ENCODE measurements around the gene EMX1. TPM values are rescaled to one million over a fixed set of nuclear protein-coding genes. Genes with fewer than 3 reads are reported as not detected.

Gene EMX1
- polyA plus RNA-seq: 1 to 10 TPM in 2 of 4 donors, under 1 TPM in 2; 0.13 to 4.9 (median 1.0) TPM
- long read RNA-seq, donor 1: 0 reads
- long read RNA-seq, donor 2: 0 reads
- long read RNA-seq, donor 3: 0 reads
- long read RNA-seq, donor 4: 0 reads
- long read RNA-seq, donor 5: 0 reads
- long read RNA-seq, donor 6: 0 reads
- long read RNA-seq, donor 7: 0 reads
- long read RNA-seq, donor 8: 0 reads
- long read RNA-seq, donor 9: 0 reads
- long read RNA-seq, donor 10: 0 reads

GRCh38 chr2:72917138-72917876 is at the start of gene EMX1:
Gene EMX1 (plus strand): TSS chr2:72917519. CDS start chr2:72917853, 334 bp downstream.
- FAIRE-seq (no peak), DNase-seq (peak; percentile 87 to 89)
- Histone ChIP-seq H3K4me3 (ENCODE audit: low read depth in 1 of 3, low read length in 3 of 3) (peak within 1 kb of the TSS in 2 of 3 donors; percentile 38 to 63), H3K27me3 (ENCODE audit: control insufficient read depth in 3 of 3, insufficient read depth in 3 of 3, low read length in 3 of 3) (peaks cover 7 to 87% (median 68%) of the 10 kb centered on the region in 3 donors), H3K4me1 (ENCODE audit: control insufficient read depth in 3 of 3, insufficient read depth in 2 of 3, low read depth in 1 of 3, low read length in 2 of 3) (peaks cover 3 to 32% (median 5%) of the 10 kb centered on the region in 3 donors), H3K9me3 (ENCODE audit: control insufficient read depth in 2 of 2, insufficient read depth in 1 of 2, low read depth in 1 of 2, low read length in 1 of 2) (peaks cover 0 to 4% of the 10 kb centered on the region in 2 donors), H3K27ac (ENCODE audit: low read depth in 1 of 3, low read length in 2 of 3) (peak within 1 kb of the TSS in 1 of 3 donors; percentile 46), H3K36me3 (ENCODE audit: control insufficient read depth in 3 of 3, insufficient read depth in 2 of 3, low read depth in 1 of 3, low read length in 3 of 3) (no peaks in the 10 kb centered on the region)
- WGBS, 3 donors: 0 to 1% (median 1%) methylated on average over 37 to 82 of the region's 82 CpGs

DNA sequence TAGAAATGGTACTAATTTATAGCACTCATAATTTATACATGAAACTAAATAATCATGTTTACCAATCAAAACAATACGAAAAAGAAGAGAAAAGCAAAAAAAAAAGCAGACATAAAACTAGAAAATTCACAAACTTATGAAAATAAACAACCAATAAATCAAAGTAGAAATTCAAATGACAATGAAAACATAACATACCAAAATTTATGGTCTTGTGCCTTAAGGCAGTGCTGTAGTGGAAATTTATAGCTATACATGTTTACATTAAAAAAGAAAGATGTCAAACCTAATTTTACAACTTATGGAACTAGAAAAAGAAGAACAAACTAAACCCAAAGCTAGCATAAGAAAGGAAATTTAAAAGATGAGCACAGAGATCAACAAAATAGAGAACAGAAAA is 46.3 kb upstream of the EMX1 start:
- no peak for DNase-seq
- Histone ChIP-seq H3K4me1 (ENCODE audit: control insufficient read depth in 3 of 3, insufficient read depth in 2 of 3, low read depth in 1 of 3, low read length in 2 of 3) (no peaks in the 10 kb centered on the region), H3K36me3 (ENCODE audit: control insufficient read depth in 3 of 3, insufficient read depth in 2 of 3, low read depth in 1 of 3, low read length in 3 of 3) (no peaks in the 10 kb centered on the region), H3K27me3 (ENCODE audit: control insufficient read depth in 3 of 3, insufficient read depth in 3 of 3, low read length in 3 of 3) (peaks cover 0 to 11% (median 0%) of the 10 kb centered on the region in 3 donors), H3K4me3 (ENCODE audit: low read depth in 1 of 3, low read length in 3 of 3) (no peak overlapping the region), H3K27ac (ENCODE audit: low read depth in 1 of 3, low read length in 2 of 3) (no peak overlapping the region), H3K9me3 (ENCODE audit: control insufficient read depth in 2 of 2, insufficient read depth in 1 of 2, low read depth in 1 of 2, low read length in 1 of 2) (peaks cover 0 to 4% of the 10 kb centered on the region in 2 donors)
- WGBS, 3 donors: 36 to 50% (median 47%) methylated on average over 1 of the region's 1 CpG
- FAIRE-seq: no peak

- Histone ChIP-seq H3K4me1 (ENCODE audit: control insufficient read depth in 3 of 3, insufficient read depth in 2 of 3, low read depth in 1 of 3, low read length in 2 of 3) (no peaks in the 10 kb centered on the region), H3K27ac (ENCODE audit: low read depth in 1 of 3, low read length in 2 of 3) (no peak overlapping the region), H3K36me3 (ENCODE audit: control insufficient read depth in 3 of 3, insufficient read depth in 2 of 3, low read depth in 1 of 3, low read length in 3 of 3) (no peaks in the 10 kb centered on the region), H3K9me3 (ENCODE audit: control insufficient read depth in 2 of 2, insufficient read depth in 1 of 2, low read depth in 1 of 2, low read length in 1 of 2) (peaks cover 0 to 4% of the 10 kb centered on the region in 2 donors), H3K4me3 (ENCODE audit: low read depth in 1 of 3, low read length in 3 of 3) (no peak overlapping the region), H3K27me3 (ENCODE audit: control insufficient read depth in 3 of 3, insufficient read depth in 3 of 3, low read length in 3 of 3) (peaks cover 0 to 11% (median 0%) of the 10 kb centered on the region in 3 donors)
- FAIRE-seq: no peak
- DNase-seq: no peak
Observed at GRCh38 chr2:72871880-72872279, 45.4 kb upstream of the EMX1 start.

DNA sequence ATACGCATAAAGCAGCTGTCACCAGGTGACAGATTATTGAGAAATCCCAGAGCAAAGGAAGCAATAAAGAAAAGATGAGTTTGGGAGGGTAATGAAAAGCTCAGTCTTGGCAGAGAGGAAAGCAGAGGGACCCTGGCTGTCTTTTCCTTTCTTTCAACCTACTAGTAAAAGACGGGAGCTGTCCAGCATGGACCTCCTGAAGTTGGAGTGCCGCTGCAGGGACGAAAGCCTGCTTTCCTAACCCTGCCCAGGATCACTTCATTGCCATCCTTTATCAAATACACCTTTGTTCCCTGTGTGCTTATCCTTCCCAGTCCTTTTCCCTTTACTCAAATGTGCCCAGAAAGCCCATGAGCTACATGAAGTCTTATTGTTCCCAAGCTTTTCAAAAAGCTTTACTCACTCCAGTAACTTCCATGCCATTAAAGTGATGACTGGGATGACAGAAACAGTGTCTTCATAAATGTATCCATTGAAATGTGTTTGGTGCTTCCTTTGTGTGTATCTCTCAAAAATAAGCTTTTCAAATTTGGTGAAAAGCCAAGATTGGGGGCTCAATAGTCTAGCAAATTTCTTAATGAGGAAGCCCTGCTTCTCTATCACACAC is 33.9 kb upstream of the EMX1 start:
- Histone ChIP-seq H3K4me1 (ENCODE audit: control insufficient read depth in 3 of 3, insufficient read depth in 2 of 3, low read depth in 1 of 3, low read length in 2 of 3) (peaks cover 0 to 10% (median 6%) of the 10 kb centered on the region in 3 donors), H3K27ac (ENCODE audit: low read depth in 1 of 3, low read length in 2 of 3) (no peak overlapping the region), H3K27me3 (ENCODE audit: control insufficient read depth in 3 of 3, insufficient read depth in 3 of 3, low read length in 3 of 3) (peaks cover 0 to 9% (median 6%) of the 10 kb centered on the region in 3 donors), H3K9me3 (ENCODE audit: control insufficient read depth in 2 of 2, insufficient read depth in 1 of 2, low read depth in 1 of 2, low read length in 1 of 2) (no peaks in the 10 kb centered on the region), H3K4me3 (ENCODE audit: low read depth in 1 of 3, low read length in 3 of 3) (no peak overlapping the region), H3K36me3 (ENCODE audit: control insufficient read depth in 3 of 3, insufficient read depth in 2 of 3, low read depth in 1 of 3, low read length in 3 of 3) (peaks cover 0 to 2% (median 0%) of the 10 kb centered on the region in 3 donors)
- FAIRE-seq: no peak
- WGBS, 3 donors: 7 to 13% (median 10%) methylated on average over 4 of the region's 4 CpGs
- peak in 1 of 2 donors; percentile 63 for DNase-seq

- no peak overlapping the region for H3K27ac ChIP-seq (ENCODE audit: low read depth in 1 of 3, low read length in 2 of 3)
- H3K4me3 ChIP-seq (ENCODE audit: low read depth in 1 of 3, low read length in 3 of 3): peak overlapping the region in 2 of 3 donors; percentile 47 to 85
- WGBS, 3 donors: 40 to 48% (median 47%) methylated on average over 7 of the region's 7 CpGs
- peaks cover 4 to 13% (median 10%) of the 10 kb centered on the region in 3 donors for H3K4me1 ChIP-seq (ENCODE audit: control insufficient read depth in 3 of 3, insufficient read depth in 2 of 3, low read depth in 1 of 3, low read length in 2 of 3)
- H3K27me3 ChIP-seq (ENCODE audit: control insufficient read depth in 3 of 3, insufficient read depth in 3 of 3, low read length in 3 of 3): peaks cover 0 to 6% (median 6%) of the 10 kb centered on the region in 3 donors
- no peaks in the 10 kb centered on the region for H3K9me3 ChIP-seq (ENCODE audit: control insufficient read depth in 2 of 2, insufficient read depth in 1 of 2, low read depth in 1 of 2, low read length in 1 of 2)
- DNase-seq (no peak), FAIRE-seq (no peak)
- peaks cover 0 to 17% (median 0%) of the 10 kb centered on the region in 3 donors for H3K36me3 ChIP-seq (ENCODE audit: control insufficient read depth in 3 of 3, insufficient read depth in 2 of 3, low read depth in 1 of 3, low read length in 3 of 3)
Observed at GRCh38 chr2:72886505-72887031, 30.8 kb upstream of the EMX1 start.

DNA sequence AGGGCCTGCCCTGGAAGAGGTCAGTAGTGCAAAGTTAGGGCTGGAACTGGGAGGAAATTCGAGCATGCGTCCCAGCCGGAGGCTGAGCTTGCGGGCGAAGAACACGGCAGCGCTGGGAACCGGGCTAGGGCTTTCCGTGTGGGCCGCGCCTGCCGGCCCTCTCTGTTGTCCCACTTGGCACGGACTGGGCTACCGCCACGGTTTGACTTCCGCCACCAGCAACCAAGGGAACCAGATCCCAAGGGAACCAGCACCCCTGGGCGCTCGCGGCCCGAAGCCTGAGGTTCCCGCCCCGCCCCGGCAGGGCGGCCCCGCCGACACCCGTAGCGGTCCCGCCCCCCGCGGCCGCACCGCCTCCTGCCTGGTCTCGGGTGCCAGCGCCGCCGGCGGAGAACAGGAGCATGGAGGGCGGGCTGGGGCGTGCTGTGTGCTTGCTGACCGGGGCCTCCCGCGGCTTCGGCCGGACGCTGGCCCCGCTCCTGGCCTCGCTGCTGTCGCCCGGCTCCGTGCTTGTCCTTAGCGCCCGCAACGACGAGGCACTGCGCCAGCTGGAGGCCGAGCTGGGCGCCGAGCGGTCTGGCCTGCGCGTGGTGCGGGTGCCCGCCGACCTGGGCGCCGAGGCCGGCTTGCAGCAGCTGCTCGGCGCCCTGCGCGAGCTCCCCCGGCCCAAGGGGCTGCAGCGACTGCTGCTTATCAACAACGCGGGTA is 30.1 kb upstream of the EMX1 start, which contains the start of gene SPR:
TSS of gene SPR (plus strand) at position 377 of the 708 bp plus-strand sequence. CDS start at position 402, 25 bp downstream.
- Histone ChIP-seq H3K27ac (ENCODE audit: low read depth in 1 of 3, low read length in 2 of 3) (peak within 1 kb of the TSS; percentile 56 to 85 (median 77)), H3K9me3 (ENCODE audit: control insufficient read depth in 2 of 2, insufficient read depth in 1 of 2, low read depth in 1 of 2, low read length in 1 of 2) (no peaks in the 10 kb centered on the region), H3K27me3 (ENCODE audit: control insufficient read depth in 3 of 3, insufficient read depth in 3 of 3, low read length in 3 of 3) (peaks cover 0 to 6% (median 4%) of the 10 kb centered on the region in 3 donors), H3K36me3 (ENCODE audit: control insufficient read depth in 3 of 3, insufficient read depth in 2 of 3, low read depth in 1 of 3, low read length in 3 of 3) (peaks cover 0 to 23% (median 0%) of the 10 kb centered on the region in 3 donors), H3K4me1 (ENCODE audit: control insufficient read depth in 3 of 3, insufficient read depth in 2 of 3, low read depth in 1 of 3, low read length in 2 of 3) (peaks cover 4 to 13% (median 10%) of the 10 kb centered on the region in 3 donors), H3K4me3 (ENCODE audit: low read depth in 1 of 3, low read length in 3 of 3) (peak within 1 kb of the TSS; percentile 55 to 85 (median 57))
- WGBS, 3 donors: 1% methylated on average over 46 to 76 of the region's 76 CpGs
- DNase-seq (peak; percentile 81 to 86), FAIRE-seq (no peak)

GRCh38 chr2:72887740-72888437 is 29.4 kb upstream of the EMX1 start:
- no peak for FAIRE-seq

More at GRCh38 chr2:72887740-72888437, 29.4 kb upstream of the EMX1 start:
- H3K36me3 ChIP-seq (ENCODE audit: control insufficient read depth in 3 of 3, insufficient read depth in 2 of 3, low read depth in 1 of 3, low read length in 3 of 3): peaks cover 0 to 27% (median 0%) of the 10 kb centered on the region in 3 donors
- no peaks in the 10 kb centered on the region for H3K9me3 ChIP-seq (ENCODE audit: control insufficient read depth in 2 of 2, insufficient read depth in 1 of 2, low read depth in 1 of 2, low read length in 1 of 2)
- H3K27ac ChIP-seq (ENCODE audit: low read depth in 1 of 3, low read length in 2 of 3): peak overlapping the region; percentile 56 to 85 (median 77)
- peaks cover 0 to 6% (median under 1%) of the 10 kb centered on the region in 3 donors for H3K27me3 ChIP-seq (ENCODE audit: control insufficient read depth in 3 of 3, insufficient read depth in 3 of 3, low read length in 3 of 3)
- 4 to 8% (median 8%) methylated on average over 21 of the region's 21 CpGs for WGBS, 3 donors
- DNase-seq: peak; percentile 90 to 93
- peaks cover 4 to 14% (median 10%) of the 10 kb centered on the region in 3 donors for H3K4me1 ChIP-seq (ENCODE audit: control insufficient read depth in 3 of 3, insufficient read depth in 2 of 3, low read depth in 1 of 3, low read length in 2 of 3)
- peak overlapping the region; percentile 55 to 85 (median 57) for H3K4me3 ChIP-seq (ENCODE audit: low read depth in 1 of 3, low read length in 3 of 3)
